DND-41 (cell line): ENCODE results near the gene FGF14.

ENCODE experiments used
- ATAC-seq: fragments of 200-7000 bp; cut with Tn5 transposase; 3 replicates; pipeline ENCODE4 v1.9.1; 2021; ENCODE audit warnings: low read depth; ENCODE audit not compliant: insufficient read depth
- DNase-seq: peaks from one replicate; pipeline ENCODE4 v3.0.0-alpha.2; 2020
- H2AFZ ChIP-seq: 2 replicates; pipeline ENCODE4 v1.6.0; 2012; ENCODE audit warnings: low read depth, low read length
- H3K27ac ChIP-seq: 2 replicates; pipeline ENCODE4 v1.5.1; 2012; ENCODE audit warnings: low read length, inconsistent platforms
- H3K27me3 ChIP-seq: fragments of 200-600 bp; sonication (generic); 2 replicates; pipeline ENCODE4 v1.6.0; 2012; ENCODE audit warnings: low read length, mild to moderate bottlenecking, inconsistent platforms; ENCODE audit not compliant: insufficient read depth, poor library complexity
- H3K36me3 ChIP-seq: 2 replicates; pipeline ENCODE4 v1.5.1; 2012; ENCODE audit warnings: low read length, inconsistent platforms; ENCODE audit not compliant: insufficient read depth
- H3K4me1 ChIP-seq: 2 replicates; pipeline ENCODE4 v1.5.1; 2012; ENCODE audit warnings: mild to moderate bottlenecking, low read length; ENCODE audit not compliant: insufficient read depth
- H3K4me2 ChIP-seq: 2 replicates; pipeline ENCODE4 v1.6.0; 2012; ENCODE audit warnings: mild to moderate bottlenecking, moderate library complexity, low read length, inconsistent platforms; ENCODE audit not compliant: insufficient read depth
- H3K4me3 ChIP-seq, 2 experiments: fragments of 200-600 bp in 1 of 2; shearing (Covaris generic) in 1 of 2; 2 replicates each; pipeline ENCODE4 v1.5.1; 2012 to 2016; ENCODE audit warnings: inconsistent platforms in 2 of 2, low read length in 2 of 2, mild to moderate bottlenecking in 2 of 2, low read depth in 1 of 2, moderate library complexity in 1 of 2
- H3K79me2 ChIP-seq: 2 replicates; pipeline ENCODE4 v1.6.0; 2012; ENCODE audit warnings: low read length, inconsistent platforms; ENCODE audit not compliant: insufficient read depth
- H3K9ac ChIP-seq: 2 replicates; pipeline ENCODE4 v1.6.0; 2012; ENCODE audit warnings: low read depth, mild to moderate bottlenecking, inconsistent platforms, low read length, moderate library complexity
- H3K9me3 ChIP-seq: 2 replicates; pipeline ENCODE4 v1.5.1; 2012; ENCODE audit warnings: low read length, moderate library complexity, mild to moderate bottlenecking, inconsistent platforms; ENCODE audit not compliant: insufficient read depth, severe bottlenecking
- H4K20me1 ChIP-seq: 2 replicates; pipeline ENCODE4 v1.6.0; 2012; ENCODE audit warnings: low read length; ENCODE audit not compliant: insufficient read depth
- CTCF ChIP-seq: IDR thresholded peaks from 2 replicates; pipeline ENCODE4 v1.5.1; 2012; ENCODE audit warnings: borderline replicate concordance, low read length, moderate library complexity, mild to moderate bottlenecking; ENCODE audit not compliant: poor library complexity, severe bottlenecking; ENCODE audit errors: extremely low read depth
- EZH2 ChIP-seq: IDR thresholded peaks from 3 replicates; pipeline ENCODE4 v1.6.1; 2012; ENCODE audit warnings: borderline replicate concordance, low read depth, mild to moderate bottlenecking, moderate library complexity, low read length, inconsistent platforms; ENCODE audit not compliant: severe bottlenecking

FGF14 gene

GRCh38 chr13:102310691-102311418 lies 91.0 kb downstream of the FGF14 start:
- Histone ChIP-seq H3K4me2 (no peak overlapping the region), H4K20me1 (no peaks in the 10 kb centered on the region), H3K4me1 (no peaks in the 10 kb centered on the region), H3K9ac (no peak overlapping the region), H3K79me2 (no peaks in the 10 kb centered on the region), H3K27ac (no peak overlapping the region), H3K9me3 (no peaks in the 10 kb centered on the region), H2AFZ (no peak overlapping the region), H3K36me3 (no peaks in the 10 kb centered on the region), H3K4me3 (no peak overlapping the region), H3K27me3 (peaks cover 7% of the 10 kb centered on the region)
- ATAC-seq (no peak), DNase-seq (no peak)
- no peak for TF ChIP-seq EZH2
- TF ChIP-seq CTCF, result no peak

GRCh38 chr13:102309110-102309509 lies 92.7 kb downstream of the FGF14 start:
- Histone ChIP-seq H3K27ac (no peak overlapping the region), H3K9ac (no peak overlapping the region), H3K36me3 (no peaks in the 10 kb centered on the region), H4K20me1 (no peaks in the 10 kb centered on the region), H3K79me2 (no peaks in the 10 kb centered on the region), H3K4me2 (no peak overlapping the region), H3K9me3 (no peaks in the 10 kb centered on the region), H3K27me3 (peaks cover 7% of the 10 kb centered on the region), H3K4me3 (no peak overlapping the region), H2AFZ (no peak overlapping the region), H3K4me1 (no peaks in the 10 kb centered on the region)
- DNase-seq, result no peak
- TF ChIP-seq CTCF (no peak), EZH2 (no peak)
- ATAC-seq, result no peak

GRCh38 chr13:102302534-102302933 lies 99.3 kb downstream of the FGF14 start:
- TF ChIP-seq CTCF, result no peak
- no peak for TF ChIP-seq EZH2
- Histone ChIP-seq H3K4me1 (no peaks in the 10 kb centered on the region), H3K79me2 (no peaks in the 10 kb centered on the region), H3K4me2 (no peak overlapping the region), H3K36me3 (no peaks in the 10 kb centered on the region), H3K27me3 (no peaks in the 10 kb centered on the region), H3K9me3 (no peaks in the 10 kb centered on the region), H4K20me1 (no peaks in the 10 kb centered on the region), H3K9ac (no peak overlapping the region), H3K4me3 (no peak overlapping the region), H2AFZ (no peak overlapping the region), H3K27ac (no peak overlapping the region)
- DNase-seq (no peak), ATAC-seq (no peak)

- no peak for ATAC-seq
- no peak for TF ChIP-seq CTCF
- TF ChIP-seq EZH2, result no peak
- H2AFZ ChIP-seq, result no peak overlapping the region
- no peak overlapping the region for H3K4me2 ChIP-seq
- H3K27me3 ChIP-seq, result no peaks in the 10 kb centered on the region
- no peaks in the 10 kb centered on the region for H3K9me3 ChIP-seq
- no peaks in the 10 kb centered on the region for H3K79me2 ChIP-seq
- H3K36me3 ChIP-seq, result no peaks in the 10 kb centered on the region
- H3K27ac ChIP-seq, result no peak overlapping the region
- no peak for DNase-seq
- H3K4me1 ChIP-seq, result no peaks in the 10 kb centered on the region
- H3K9ac ChIP-seq, result no peak overlapping the region
- no peak overlapping the region for H3K4me3 ChIP-seq
- H4K20me1 ChIP-seq, result no peaks in the 10 kb centered on the region
These were observed 101.5 kb downstream of the FGF14 start for GRCh38 chr13:102300379-102300778.
